VCaP (cell line): ENCODE results near the gene SMAD5.

Experiments used
- H3K27ac ChIP-seq: fragments of 450-650 bp; 2 replicates; pipeline ENCODE4 v1.5.1; 2017
- CTCF ChIP-seq: fragments of 450-650 bp; conservative IDR thresholded peaks from 2 replicates; pipeline ENCODE4 v1.5.1; 2017; ENCODE audit warnings: mild to moderate bottlenecking, moderate library complexity

SMAD5 gene

GRCh38 chr5:136191304-136192014, 58.8 kb downstream of the SMAD5 start:
- no peak for TF ChIP-seq CTCF
- H3K27ac ChIP-seq, result peak overlapping the region; percentile 94

- no peak for TF ChIP-seq CTCF
- peak overlapping the region; percentile 94 for H3K27ac ChIP-seq
Observed at GRCh38 chr5:136192015-136192525, 59.4 kb downstream of the SMAD5 start.

- TF ChIP-seq CTCF, result peak; percentile 16; the same call in 1 of the 2 replicates
- peak within 1 kb of the TSS; percentile 94 for H3K27ac ChIP-seq
Observed at GRCh38 chr5:136192526-136193321, 60.1 kb downstream of the SMAD5 start, which contains the start of gene SMIM32. TSS of gene SMIM32 (minus strand) at chr5:136193162. CDS start at chr5:136192524, 638 bp downstream.

GRCh38 chr5:136193322-136193935, 60.8 kb downstream of the SMAD5 start:
- H3K27ac ChIP-seq, result peak overlapping the region; percentile 94
- no peak for TF ChIP-seq CTCF

GRCh38 chr5:136194576-136194975, 61.9 kb downstream of the SMAD5 start:
- no peak for TF ChIP-seq CTCF
- H3K27ac ChIP-seq, result peak overlapping the region; percentile 94

- no peak for TF ChIP-seq CTCF
- H3K27ac ChIP-seq, result peak overlapping the region; percentile 94
Observed at GRCh38 chr5:136195971-136196820, 63.6 kb downstream of the SMAD5 start.
